ENCODE measurements around the gene ADCY1. TPM values are rescaled to one million over a fixed set of nuclear protein-coding genes. Genes with fewer than 3 reads are reported as not detected.
A peak's percentile ranks its signal among the peaks of the same experiment; 100 is the strongest.

The ADCY1 gene
- total and polyA plus RNA-seq, 2 experiments from 2014 or later, result 15.6 to 22.9 TPM

GRCh38 chr7:45657136-45657889 lies 83.1 kb downstream of the ADCY1 start:
- Histone ChIP-seq H3K36me3 (no peaks in the 10 kb centered on the region), H3K4me1 (ENCODE audit: low read depth) (peaks cover 5% of the 10 kb centered on the region), H3K9me3 (ENCODE audit: low read depth) (no peaks in the 10 kb centered on the region), H3K4me3 (no peak overlapping the region), H3K27me3 (no peaks in the 10 kb centered on the region), H3K27ac (no peak overlapping the region)
- TF ChIP-seq, protein P1, sequence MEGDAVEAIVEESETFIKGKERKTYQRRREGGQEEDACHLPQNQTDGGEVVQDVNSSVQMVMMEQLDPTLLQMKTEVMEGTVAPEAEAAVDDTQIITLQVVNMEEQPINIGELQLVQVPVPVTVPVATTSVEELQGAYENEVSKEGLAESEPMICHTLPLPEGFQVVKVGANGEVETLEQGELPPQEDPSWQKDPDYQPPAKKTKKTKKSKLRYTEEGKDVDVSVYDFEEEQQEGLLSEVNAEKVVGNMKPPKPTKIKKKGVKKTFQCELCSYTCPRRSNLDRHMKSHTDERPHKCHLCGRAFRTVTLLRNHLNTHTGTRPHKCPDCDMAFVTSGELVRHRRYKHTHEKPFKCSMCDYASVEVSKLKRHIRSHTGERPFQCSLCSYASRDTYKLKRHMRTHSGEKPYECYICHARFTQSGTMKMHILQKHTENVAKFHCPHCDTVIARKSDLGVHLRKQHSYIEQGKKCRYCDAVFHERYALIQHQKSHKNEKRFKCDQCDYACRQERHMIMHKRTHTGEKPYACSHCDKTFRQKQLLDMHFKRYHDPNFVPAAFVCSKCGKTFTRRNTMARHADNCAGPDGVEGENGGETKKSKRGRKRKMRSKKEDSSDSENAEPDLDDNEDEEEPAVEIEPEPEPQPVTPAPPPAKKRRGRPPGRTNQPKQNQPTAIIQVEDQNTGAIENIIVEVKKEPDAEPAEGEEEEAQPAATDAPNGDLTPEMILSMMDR (IDR thresholded peaks at IDR 0.05; ENCODE audit: low read depth, low read length), result no peak
- no peak for DNase-seq (ENCODE audit: low read depth in 1 of 2, low spot score in 1 of 2)

GRCh38 chr7:45657890-45658715 lies 83.9 kb downstream of the ADCY1 start:
- no peaks in the 10 kb centered on the region for H3K9me3 ChIP-seq (ENCODE audit: low read depth)
- TF ChIP-seq, protein P1 (IDR thresholded peaks at IDR 0.05; ENCODE audit: low read depth, low read length), result no peak
- DNase-seq (ENCODE audit: low read depth in 1 of 2, low spot score in 1 of 2), result no peak

DNA sequence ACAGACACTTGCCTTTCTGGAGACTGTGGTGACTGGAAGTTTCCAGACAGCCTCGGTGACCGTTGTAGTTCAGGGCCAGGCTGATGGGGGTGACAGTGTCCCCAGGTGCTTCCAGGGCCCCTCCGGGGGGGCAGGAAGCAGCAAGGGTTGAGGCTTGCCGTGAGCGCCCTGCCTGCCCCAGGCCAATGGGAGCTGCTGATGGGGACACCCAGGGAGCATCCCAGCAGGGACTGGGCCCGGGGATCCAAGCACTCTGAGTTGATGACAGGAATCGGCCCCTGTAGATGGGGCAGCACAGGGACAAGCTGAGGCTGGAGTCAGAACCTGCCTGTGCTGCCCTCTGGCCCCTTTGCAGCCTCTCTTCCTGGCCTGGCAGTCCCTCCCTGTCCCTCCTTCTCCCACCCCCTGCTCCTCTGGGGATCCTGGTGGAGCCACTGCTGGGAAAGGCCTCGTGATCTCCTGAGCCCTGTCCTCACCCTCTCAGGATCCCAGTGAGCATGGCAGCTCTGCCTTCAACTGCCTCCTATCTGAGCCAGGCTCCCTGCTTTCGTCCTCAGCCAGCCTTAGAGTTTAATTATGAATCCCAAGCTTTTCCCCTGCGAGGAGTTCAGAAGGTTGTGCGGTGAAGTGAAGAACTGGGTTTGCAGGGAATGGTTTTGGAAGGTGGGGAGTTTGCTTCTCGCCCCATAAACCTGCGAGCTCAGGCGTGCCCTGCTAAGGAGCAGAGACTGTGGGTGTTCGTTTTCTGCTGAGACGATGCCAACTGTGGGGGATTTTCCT lies 84.7 kb downstream of the ADCY1 start:
- TF ChIP-seq, protein P1 (IDR thresholded peaks at IDR 0.05; ENCODE audit: low read depth, low read length), result no peak
- H3K4me3 ChIP-seq, result no peak overlapping the region
- DNase-seq (ENCODE audit: low read depth in 1 of 2, low spot score in 1 of 2), result peak in 1 of 2 donors; percentile 53
- no peaks in the 10 kb centered on the region for H3K9me3 ChIP-seq (ENCODE audit: low read depth)
- H3K27me3 ChIP-seq, result no peaks in the 10 kb centered on the region
- no peaks in the 10 kb centered on the region for H3K36me3 ChIP-seq
- H3K27ac ChIP-seq, result no peak overlapping the region
- H3K4me1 ChIP-seq (ENCODE audit: low read depth), result peaks cover 5% of the 10 kb centered on the region

More at GRCh38 chr7:45657890-45658715, 83.9 kb downstream of the ADCY1 start:
- H3K4me1 ChIP-seq (ENCODE audit: low read depth), result peaks cover 5% of the 10 kb centered on the region
- no peak overlapping the region for H3K27ac ChIP-seq
- H3K4me3 ChIP-seq, result no peak overlapping the region
- H3K36me3 ChIP-seq, result no peaks in the 10 kb centered on the region
- no peaks in the 10 kb centered on the region for H3K27me3 ChIP-seq

DNA sequence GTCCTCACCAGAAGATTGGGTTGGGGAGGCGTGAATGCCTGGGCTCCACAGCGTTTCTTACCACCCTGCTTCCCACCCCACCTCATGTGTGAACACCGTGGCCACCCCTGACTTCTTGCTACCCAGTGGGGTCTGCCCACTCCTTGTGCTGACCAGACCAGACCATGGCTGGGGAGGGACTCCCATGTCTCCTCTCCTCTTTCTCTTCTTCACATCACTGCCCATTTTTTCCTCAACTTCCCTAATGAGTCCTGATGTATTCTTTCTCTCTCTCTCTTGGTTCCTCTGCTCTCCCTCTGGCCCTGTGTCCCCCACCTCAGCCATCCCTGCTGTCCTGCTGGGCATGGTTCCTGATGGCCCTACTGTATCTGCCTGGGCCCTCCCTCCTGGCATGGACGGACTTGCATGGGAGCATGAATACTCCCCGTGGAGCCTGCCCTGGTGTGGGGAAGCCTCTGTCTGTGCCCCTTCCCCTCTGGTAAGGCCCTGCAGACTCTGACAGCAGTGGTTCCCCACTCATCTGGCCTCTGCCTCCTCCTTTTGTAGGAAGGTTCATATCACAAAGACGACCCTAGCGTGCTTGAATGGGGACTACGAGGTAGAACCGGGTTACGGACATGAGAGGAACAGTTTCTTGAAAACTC lies 85.5 kb downstream of the ADCY1 start:
- no peak overlapping the region for H3K27ac ChIP-seq
- TF ChIP-seq, protein P1 (IDR thresholded peaks at IDR 0.05; ENCODE audit: low read depth, low read length), result no peak
- no peaks in the 10 kb centered on the region for H3K9me3 ChIP-seq (ENCODE audit: low read depth)

More for the DNA sequence above, 85.5 kb downstream of the ADCY1 start:
- no peak for DNase-seq (ENCODE audit: low read depth in 1 of 2, low spot score in 1 of 2)
- peaks cover 5% of the 10 kb centered on the region for H3K4me1 ChIP-seq (ENCODE audit: low read depth)
- no peaks in the 10 kb centered on the region for H3K36me3 ChIP-seq
- no peak overlapping the region for H3K4me3 ChIP-seq
- H3K27me3 ChIP-seq, result no peaks in the 10 kb centered on the region

All from cardiac muscle cell (in vitro differentiated cells and primary cell).